Measurements from ENCODE around the gene SRSF6.

The SRSF6 gene

GRCh38 chr20:43426172-43426571 lies 31.5 kb upstream of the SRSF6 start:
- TF ChIP-seq, protein P1, sequence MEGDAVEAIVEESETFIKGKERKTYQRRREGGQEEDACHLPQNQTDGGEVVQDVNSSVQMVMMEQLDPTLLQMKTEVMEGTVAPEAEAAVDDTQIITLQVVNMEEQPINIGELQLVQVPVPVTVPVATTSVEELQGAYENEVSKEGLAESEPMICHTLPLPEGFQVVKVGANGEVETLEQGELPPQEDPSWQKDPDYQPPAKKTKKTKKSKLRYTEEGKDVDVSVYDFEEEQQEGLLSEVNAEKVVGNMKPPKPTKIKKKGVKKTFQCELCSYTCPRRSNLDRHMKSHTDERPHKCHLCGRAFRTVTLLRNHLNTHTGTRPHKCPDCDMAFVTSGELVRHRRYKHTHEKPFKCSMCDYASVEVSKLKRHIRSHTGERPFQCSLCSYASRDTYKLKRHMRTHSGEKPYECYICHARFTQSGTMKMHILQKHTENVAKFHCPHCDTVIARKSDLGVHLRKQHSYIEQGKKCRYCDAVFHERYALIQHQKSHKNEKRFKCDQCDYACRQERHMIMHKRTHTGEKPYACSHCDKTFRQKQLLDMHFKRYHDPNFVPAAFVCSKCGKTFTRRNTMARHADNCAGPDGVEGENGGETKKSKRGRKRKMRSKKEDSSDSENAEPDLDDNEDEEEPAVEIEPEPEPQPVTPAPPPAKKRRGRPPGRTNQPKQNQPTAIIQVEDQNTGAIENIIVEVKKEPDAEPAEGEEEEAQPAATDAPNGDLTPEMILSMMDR (IDR thresholded peaks at IDR 0.05; ENCODE audit: low read depth, low read length, missing control alignments) = no peak
- in situ Hi-C loops (cut with HindIII; ENCODE audit: low sequenced_read_pairs) = no loop called here
- H3K4me3 ChIP-seq (ENCODE audit: low read depth, low read length) = no peak overlapping the region
- no peak for DNase-seq (ENCODE audit: low read depth)

GRCh38 chr20:43430265-43431133 lies 27.2 kb upstream of the SRSF6 start:
- TF ChIP-seq, protein P1 (IDR thresholded peaks at IDR 0.05; ENCODE audit: low read depth, low read length, missing control alignments) = no peak
- H3K4me3 ChIP-seq (ENCODE audit: low read depth, low read length) = no peak overlapping the region
- in situ Hi-C loops (cut with HindIII; ENCODE audit: low sequenced_read_pairs) = no loop called here
- DNase-seq (ENCODE audit: low read depth) = no peak

- DNase-seq (ENCODE audit: low read depth) = no peak
- H3K4me3 ChIP-seq (ENCODE audit: low read depth, low read length) = no peak overlapping the region
- TF ChIP-seq, protein P1 (IDR thresholded peaks at IDR 0.05; ENCODE audit: low read depth, low read length, missing control alignments) = no peak
- in situ Hi-C loops (cut with HindIII; ENCODE audit: low sequenced_read_pairs) = no loop called here
These were observed 26.6 kb upstream of the SRSF6 start for GRCh38 chr20:43431134-43431519.

DNA sequence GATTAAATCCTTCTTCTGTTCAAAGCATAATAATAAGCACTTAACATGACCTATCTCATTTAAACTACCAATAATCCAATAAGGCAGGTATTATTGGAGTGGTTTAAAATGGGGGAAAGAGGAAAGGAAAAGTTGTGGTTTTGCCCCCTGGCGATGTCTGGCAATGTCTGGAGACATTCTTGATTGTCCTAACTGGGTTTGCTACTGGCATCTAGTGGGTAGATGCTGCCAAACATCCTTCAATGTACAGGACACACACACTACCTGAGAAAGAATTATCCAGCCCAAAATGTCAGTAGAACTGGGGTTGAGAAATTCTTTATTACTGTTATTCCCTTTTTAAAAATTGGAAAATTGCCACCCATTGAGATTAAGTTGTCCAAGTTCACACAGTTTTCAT lies 25.2 kb upstream of the SRSF6 start:
- in situ Hi-C loops (cut with HindIII; ENCODE audit: low sequenced_read_pairs) = no loop called here
- no peak for DNase-seq (ENCODE audit: low read depth)
- H3K4me3 ChIP-seq (ENCODE audit: low read depth, low read length) = no peak overlapping the region
- TF ChIP-seq, protein P1 (IDR thresholded peaks at IDR 0.05; ENCODE audit: low read depth, low read length, missing control alignments) = no peak

GRCh38 chr20:43433250-43433854 lies 24.3 kb upstream of the SRSF6 start:
- H3K4me3 ChIP-seq (ENCODE audit: low read depth, low read length) = no peak overlapping the region
- in situ Hi-C loops (cut with HindIII; ENCODE audit: low sequenced_read_pairs) = no loop called here
- DNase-seq (ENCODE audit: low read depth) = no peak
- TF ChIP-seq, protein P1 (IDR thresholded peaks at IDR 0.05; ENCODE audit: low read depth, low read length, missing control alignments) = no peak

DNA sequence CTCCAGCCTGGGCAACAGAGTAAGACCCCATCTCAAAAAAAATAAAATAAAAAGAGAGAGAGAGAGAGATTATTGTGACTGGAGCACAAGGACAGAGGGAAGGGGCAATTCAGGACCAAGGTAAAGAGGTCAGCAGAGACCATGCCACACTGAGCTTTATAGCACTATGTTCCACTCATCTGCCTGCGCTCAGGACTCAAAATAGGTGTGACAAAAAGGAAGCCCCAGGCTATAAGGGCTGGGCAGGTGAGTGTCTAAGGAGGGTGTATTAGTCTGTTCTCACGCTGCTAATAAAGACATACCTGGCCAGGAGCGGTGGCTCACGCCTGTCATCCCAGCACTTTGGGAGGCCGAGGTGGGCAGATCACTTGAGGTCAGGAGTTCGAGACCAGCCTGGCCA lies 23.1 kb upstream of the SRSF6 start:
- no peak for DNase-seq (ENCODE audit: low read depth)
- in situ Hi-C loops (cut with HindIII; ENCODE audit: low sequenced_read_pairs) = no loop called here
- H3K4me3 ChIP-seq (ENCODE audit: low read depth, low read length) = no peak overlapping the region
- TF ChIP-seq, protein P1 (IDR thresholded peaks at IDR 0.05; ENCODE audit: low read depth, low read length, missing control alignments) = no peak
